Sigmoid colon (tissue), 7 donors: ENCODE measurements around the gene NT5DC3. TPM values are rescaled to one million over a fixed set of nuclear protein-coding genes. Genes with fewer than 3 reads are reported as not detected.
A peak's percentile ranks its signal among the peaks of the same experiment; 100 is the strongest.

Experiments used
- DNase-seq: peaks from one replicate; pipeline ENCODE4 v3.0.0-alpha.2; 2019
- H3K27ac ChIP-seq, 4 donors: fragments of 200-600 bp; sonication (generic); one replicate each; pipeline ENCODE4 v1.5.1; 2016 to 2019; ENCODE audit warnings: mild to moderate bottlenecking in 1 of 4
- H3K27me3 ChIP-seq, 3 donors: fragments of 200-600 bp; sonication (generic); one replicate each; pipeline ENCODE4 v1.5.1; 2019; ENCODE audit warnings: mild to moderate bottlenecking in 1 of 3
- H3K36me3 ChIP-seq, 4 donors: fragments of 200-600 bp; sonication (generic); one replicate each; pipeline ENCODE4 v1.5.1; 2016 to 2019
- H3K4me1 ChIP-seq, 4 donors: fragments of 200-600 bp; sonication (generic); one replicate each; pipeline ENCODE4 v1.5.1; 2017 to 2019
- H3K4me3 ChIP-seq, 4 donors: fragments of 200-600 bp; sonication (generic); one replicate each; pipeline ENCODE4 v1.5.1; 2017 to 2019; ENCODE audit warnings: mild to moderate bottlenecking in 2 of 4, moderate library complexity in 1 of 4
- H3K9me3 ChIP-seq, 4 donors: fragments of 200-600 bp in 3 of 4; sonication (generic) in 3 of 4; one replicate each; pipeline versions ENCODE4 v1.5.1 to v1.6.1; 2013 to 2019
- EP300 ChIP-seq, 4 donors: sonication (generic); formaldehyde crosslinking; IDR thresholded peaks; one replicate each; pipeline ENCODE4 v1.6.1; 2017; ENCODE audit warnings: antibody characterized with exemption in 4 of 4
- POLR2A ChIP-seq, 2 donors: fragments of 450-650 bp; IDR thresholded peaks; one replicate each; pipeline ENCODE4 v1.6.1; 2016; ENCODE audit warnings: antibody characterized with exemption in 2 of 2, mild to moderate bottlenecking in 2 of 2, moderate library complexity in 2 of 2
- POLR2AphosphoS5 ChIP-seq, 4 donors: sonication (generic); formaldehyde crosslinking; IDR thresholded peaks; one replicate each; pipeline ENCODE4 v1.6.1; 2017; ENCODE audit warnings: antibody characterized with exemption in 4 of 4
- WGBS, 2 donors: extraction: QIAGEN DNeasy Blood & Tissue Kit; methylation state at CpG; one replicate each; pipeline ENCODE4 v1.1.7; 2013; 5-methylcytosine and 5-hydroxymethylcytosine counted together
- intact Hi-C: fragments of 100-400 bp; cut with DNase I; formaldehyde crosslinking; loops from one replicate; pipeline ENCODE4 v1.15.1; 2023
- polyA plus RNA-seq, 3 donors: library from polyadenylated mRNA; stranded (reverse); fragments of 200-250 nt; gene quantifications; one replicate each; pipeline ENCODE4 v1.2.3, GENCODE V29; 2013
- total RNA-seq, 4 donors: library from RNA; depleted of rRNA; stranded (reverse); fragments of >200 nt; gene quantifications; one replicate each; pipeline ENCODE4 v1.1.0, GENCODE V29; 2016
- TF ChIP-seq, protein P1 (sequence below), 4 experiments: fragments of 450-650 bp in 3 of 4; fragments of 200-600 bp in 1 of 4; IDR thresholded peaks; one replicate each; pipeline ENCODE4 v1.5.1; 2016 to 2019; ENCODE audit warnings: antibody characterized with exemption in 4 of 4, mild to moderate bottlenecking in 3 of 4, moderate library complexity in 2 of 4
- donor health status: healthy with polysubstance abuse.
- donor health status: Bipolar disorder and iron deficiency.
- donor health status: healthy.

The NT5DC3 gene
- total and polyA plus RNA-seq, 7 donors, result 0.23 to 346 (median 179) TPM

DNA sequence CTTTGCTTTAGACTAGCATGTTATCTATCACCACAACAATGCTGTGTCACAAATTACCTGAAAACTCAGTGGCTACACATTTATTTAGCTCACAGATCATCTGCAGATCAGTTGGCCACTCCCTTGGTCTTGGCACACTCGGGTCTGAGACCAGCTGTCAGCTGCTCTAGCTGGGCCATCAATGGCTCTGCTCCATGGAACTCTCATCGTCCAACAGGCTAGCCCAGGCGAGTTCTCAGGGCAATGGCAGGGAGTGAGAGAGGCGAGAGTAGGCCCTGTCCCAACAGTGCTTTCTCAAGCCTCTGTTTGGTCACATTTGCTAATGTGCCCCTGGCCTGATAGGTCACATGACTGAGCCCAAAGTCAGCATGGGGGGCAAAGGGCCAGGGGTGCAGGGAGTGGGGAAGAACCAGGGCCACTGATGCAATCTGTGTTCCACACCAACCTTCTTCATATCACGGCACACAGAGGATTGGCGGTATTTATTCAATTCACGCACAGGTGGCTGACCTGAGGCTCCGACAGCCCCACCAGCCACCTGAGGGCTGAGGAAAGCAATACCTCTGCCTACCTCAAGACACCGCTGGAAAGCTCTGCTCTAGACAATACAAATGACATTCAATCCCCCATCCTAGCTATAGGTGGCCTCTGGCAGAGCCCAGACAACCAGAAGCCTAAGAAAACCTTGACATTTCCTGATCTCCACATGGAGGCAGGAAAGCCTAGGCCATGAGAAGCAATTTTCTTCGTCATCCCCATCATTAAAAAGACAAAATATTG is 82.5 kb downstream of the NT5DC3 start:
- TF ChIP-seq POLR2A (IDR thresholded peaks at IDR 0.05), result no peak
- no peak for TF ChIP-seq EP300 (IDR thresholded peaks at IDR 0.05)
- peak in 2 of 4 donors; percentile 64 to 82 for TF ChIP-seq POLR2AphosphoS5 (IDR thresholded peaks at IDR 0.05)
- TF ChIP-seq, protein P1, sequence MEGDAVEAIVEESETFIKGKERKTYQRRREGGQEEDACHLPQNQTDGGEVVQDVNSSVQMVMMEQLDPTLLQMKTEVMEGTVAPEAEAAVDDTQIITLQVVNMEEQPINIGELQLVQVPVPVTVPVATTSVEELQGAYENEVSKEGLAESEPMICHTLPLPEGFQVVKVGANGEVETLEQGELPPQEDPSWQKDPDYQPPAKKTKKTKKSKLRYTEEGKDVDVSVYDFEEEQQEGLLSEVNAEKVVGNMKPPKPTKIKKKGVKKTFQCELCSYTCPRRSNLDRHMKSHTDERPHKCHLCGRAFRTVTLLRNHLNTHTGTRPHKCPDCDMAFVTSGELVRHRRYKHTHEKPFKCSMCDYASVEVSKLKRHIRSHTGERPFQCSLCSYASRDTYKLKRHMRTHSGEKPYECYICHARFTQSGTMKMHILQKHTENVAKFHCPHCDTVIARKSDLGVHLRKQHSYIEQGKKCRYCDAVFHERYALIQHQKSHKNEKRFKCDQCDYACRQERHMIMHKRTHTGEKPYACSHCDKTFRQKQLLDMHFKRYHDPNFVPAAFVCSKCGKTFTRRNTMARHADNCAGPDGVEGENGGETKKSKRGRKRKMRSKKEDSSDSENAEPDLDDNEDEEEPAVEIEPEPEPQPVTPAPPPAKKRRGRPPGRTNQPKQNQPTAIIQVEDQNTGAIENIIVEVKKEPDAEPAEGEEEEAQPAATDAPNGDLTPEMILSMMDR (IDR thresholded peaks at IDR 0.05), result no peak
- Histone ChIP-seq H3K4me1 (peaks cover 0 to 7% (median 0%) of the 10 kb centered on the region in 4 donors), H3K4me3 (no peak overlapping the region), H3K27me3 (no peaks in the 10 kb centered on the region), H3K36me3 (peaks cover 36 to 87% (median 40%) of the 10 kb centered on the region in 4 donors), H3K27ac (peak overlapping the region in 3 of 4 donors; percentile 9 to 34 (median 32)), H3K9me3 (no peaks in the 10 kb centered on the region)
- no peak for DNase-seq
- WGBS, 2 donors, result 75 to 89% methylated on average over 10 of the region's 10 CpGs
- intact Hi-C loops, result no loop called here

GRCh38 chr12:103757248-103757647 is 83.8 kb downstream of the NT5DC3 start:
- Histone ChIP-seq H3K36me3 (peaks cover 25 to 84% (median 29%) of the 10 kb centered on the region in 4 donors), H3K9me3 (no peaks in the 10 kb centered on the region), H3K27ac (peak overlapping the region in 3 of 4 donors; percentile 4 to 32 (median 8)), H3K27me3 (no peaks in the 10 kb centered on the region), H3K4me1 (peaks cover 0 to 7% (median 0%) of the 10 kb centered on the region in 4 donors), H3K4me3 (no peak overlapping the region)
- DNase-seq, result no peak
- TF ChIP-seq POLR2AphosphoS5 (IDR thresholded peaks at IDR 0.05) (peak in 2 of 4 donors; percentile 75 to 80), EP300 (IDR thresholded peaks at IDR 0.05) (no peak)
- WGBS, 2 donors, result 91 to 93% methylated on average over 1 of the region's 1 CpG
- intact Hi-C loops, result no loop called here

DNA sequence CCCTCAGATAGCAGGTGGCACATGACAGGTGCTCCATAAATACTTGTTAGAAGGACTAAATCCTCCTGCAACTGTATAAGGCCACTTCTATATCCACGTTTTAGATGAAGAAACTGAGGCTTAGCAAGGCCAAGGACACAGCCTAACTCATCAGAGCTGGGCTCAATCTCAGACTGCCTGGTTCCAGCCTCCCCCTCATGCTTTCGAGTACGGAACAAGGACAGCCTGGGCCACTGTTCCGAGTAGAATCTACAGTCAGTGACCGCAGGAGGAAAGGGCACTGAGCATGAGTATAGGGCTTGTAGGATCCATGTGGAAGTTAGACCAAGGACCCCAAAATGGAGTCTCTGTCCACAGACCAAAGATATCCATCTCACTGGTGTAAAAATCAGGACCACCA is 84.6 kb downstream of the NT5DC3 start:
- intact Hi-C loops, result no loop called here
- TF ChIP-seq POLR2AphosphoS5 (IDR thresholded peaks at IDR 0.05) (peak in 2 of 4 donors; percentile 60 to 74), EP300 (IDR thresholded peaks at IDR 0.05) (no peak)
- Histone ChIP-seq H3K4me3 (no peak overlapping the region), H3K27me3 (no peaks in the 10 kb centered on the region), H3K27ac (peak overlapping the region in 1 of 4 donors; percentile 9), H3K4me1 (peaks cover 0 to 7% (median 0%) of the 10 kb centered on the region in 4 donors), H3K36me3 (peaks cover 17 to 76% (median 22%) of the 10 kb centered on the region in 4 donors), H3K9me3 (no peaks in the 10 kb centered on the region)
- no peak for DNase-seq
- WGBS, 2 donors, result 92 to 93% methylated on average over 5 of the region's 5 CpGs

DNA sequence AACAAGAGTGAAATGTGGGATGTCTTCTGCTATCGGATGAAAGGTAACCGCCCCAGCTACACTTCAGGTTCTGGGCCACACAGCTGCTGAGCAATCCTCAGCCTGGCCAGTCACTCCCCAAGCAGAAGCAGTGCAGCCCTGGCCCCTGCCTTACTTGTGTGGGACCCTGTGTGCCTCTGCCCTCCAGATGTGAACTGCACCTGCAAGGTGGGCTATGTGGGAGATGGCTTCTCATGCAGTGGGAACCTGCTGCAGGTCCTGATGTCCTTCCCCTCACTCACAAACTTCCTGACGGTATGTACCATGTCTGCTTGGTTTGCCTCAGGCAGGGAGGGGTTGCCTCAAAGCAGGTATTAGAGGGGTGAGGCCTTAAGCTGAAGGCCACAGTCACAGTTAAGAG is 85.6 kb downstream of the NT5DC3 start:
- H3K27ac ChIP-seq, result peak overlapping the region in 1 of 4 donors; percentile 18
- peaks cover 9 to 70% (median 12%) of the 10 kb centered on the region in 4 donors for H3K36me3 ChIP-seq
- peak in 2 of 4 donors; percentile 71 to 76 for TF ChIP-seq POLR2AphosphoS5 (IDR thresholded peaks at IDR 0.05)
- no peak for TF ChIP-seq EP300 (IDR thresholded peaks at IDR 0.05)
- no peaks in the 10 kb centered on the region for H3K9me3 ChIP-seq
- peaks cover 0 to 7% (median 0%) of the 10 kb centered on the region in 4 donors for H3K4me1 ChIP-seq
- H3K27me3 ChIP-seq, result no peaks in the 10 kb centered on the region
- no peak overlapping the region for H3K4me3 ChIP-seq
- intact Hi-C loops, result no loop called here
- no peak for DNase-seq
- WGBS, 2 donors, result 62 to 63% methylated on average over 3 of the region's 3 CpGs

- H3K4me3 ChIP-seq, result no peak overlapping the region
- no peak for DNase-seq
- peak in 1 of 4 donors; percentile 22 for TF ChIP-seq POLR2AphosphoS5 (IDR thresholded peaks at IDR 0.05)
- no peak for TF ChIP-seq EP300 (IDR thresholded peaks at IDR 0.05)
- TF ChIP-seq, protein P1 (IDR thresholded peaks at IDR 0.05), result no peak
- TF ChIP-seq POLR2A (IDR thresholded peaks at IDR 0.05), result no peak
- no peaks in the 10 kb centered on the region for H3K9me3 ChIP-seq
- no peaks in the 10 kb centered on the region for H3K27me3 ChIP-seq
- intact Hi-C loops, result no loop called here
- peak overlapping the region in 2 of 4 donors; percentile 14 to 29 for H3K27ac ChIP-seq
- H3K4me1 ChIP-seq, result no peaks in the 10 kb centered on the region
- H3K36me3 ChIP-seq, result peaks cover 0 to 46% (median 5%) of the 10 kb centered on the region in 4 donors
- WGBS, 2 donors, result 55 to 75% methylated on average over 2 of the region's 2 CpGs
Observed at GRCh38 chr12:103751600-103751999, 89.4 kb downstream of the NT5DC3 start.

DNA sequence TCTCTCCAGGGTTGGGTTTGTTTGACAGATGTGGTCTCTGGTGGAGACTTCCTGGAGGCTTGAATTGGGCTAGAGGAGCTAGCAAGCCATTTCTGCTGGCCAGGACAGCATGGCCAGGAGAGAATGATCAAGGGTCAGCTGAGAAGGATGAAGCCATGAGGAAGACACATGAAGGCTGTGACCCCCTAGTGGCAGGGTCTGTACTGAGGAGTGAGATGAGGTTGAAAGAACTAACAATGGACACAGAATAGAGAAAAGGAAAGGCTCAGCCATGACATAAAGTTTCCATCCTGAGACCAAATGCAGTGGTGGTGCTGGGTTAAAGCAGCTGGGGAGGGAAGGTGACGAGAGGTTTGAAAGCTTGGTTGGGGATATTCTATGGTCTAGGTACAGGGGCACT is 89.9 kb downstream of the NT5DC3 start:
- 84 to 86% methylated on average over 1 of the region's 1 CpG for WGBS, 2 donors
- peak in 2 of 4 donors; percentile 17 to 37 for TF ChIP-seq POLR2AphosphoS5 (IDR thresholded peaks at IDR 0.05)
- no peak for TF ChIP-seq EP300 (IDR thresholded peaks at IDR 0.05)

More for the DNA sequence above, 89.9 kb downstream of the NT5DC3 start:
- DNase-seq, result no peak
- H3K27ac ChIP-seq, result peak overlapping the region in 2 of 4 donors; percentile 14 to 29
- H3K4me3 ChIP-seq, result no peak overlapping the region
- H3K36me3 ChIP-seq, result peaks cover 0 to 50% (median 5%) of the 10 kb centered on the region in 4 donors
- H3K4me1 ChIP-seq, result no peaks in the 10 kb centered on the region
- H3K27me3 ChIP-seq, result no peaks in the 10 kb centered on the region
- H3K9me3 ChIP-seq, result no peaks in the 10 kb centered on the region
- intact Hi-C loops, result no loop called here
